ENCODE results near the gene NAPB. TPM values are rescaled to one million over a fixed set of nuclear protein-coding genes. Genes with fewer than 3 reads are reported as not detected.
A peak's percentile ranks its signal among the peaks of the same experiment; 100 is the strongest.

NAPB gene
- total RNA-seq, 1 donor from 2014 or later = 12.8 TPM

DNA sequence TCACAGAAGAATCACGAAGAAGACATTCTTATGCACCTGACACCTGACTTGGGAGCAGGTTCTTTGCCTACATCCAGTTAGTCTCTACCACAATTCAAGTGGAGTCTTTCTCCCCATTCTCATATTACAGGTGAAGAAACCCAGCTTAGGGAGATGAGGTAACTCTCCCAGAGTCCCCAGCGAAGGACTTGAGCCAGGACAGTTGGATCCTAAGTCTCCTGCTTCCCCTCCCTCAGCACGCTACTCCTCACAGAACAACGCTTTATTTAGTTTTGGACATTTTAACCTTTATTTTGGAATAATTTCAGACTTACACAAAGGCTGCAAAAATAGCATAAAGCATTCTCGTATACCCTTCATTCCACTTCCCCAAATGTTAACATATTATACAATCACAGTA is 17.4 kb upstream of the NAPB start:
- no peak for DNase-seq (ENCODE audit: low read depth)

DNA sequence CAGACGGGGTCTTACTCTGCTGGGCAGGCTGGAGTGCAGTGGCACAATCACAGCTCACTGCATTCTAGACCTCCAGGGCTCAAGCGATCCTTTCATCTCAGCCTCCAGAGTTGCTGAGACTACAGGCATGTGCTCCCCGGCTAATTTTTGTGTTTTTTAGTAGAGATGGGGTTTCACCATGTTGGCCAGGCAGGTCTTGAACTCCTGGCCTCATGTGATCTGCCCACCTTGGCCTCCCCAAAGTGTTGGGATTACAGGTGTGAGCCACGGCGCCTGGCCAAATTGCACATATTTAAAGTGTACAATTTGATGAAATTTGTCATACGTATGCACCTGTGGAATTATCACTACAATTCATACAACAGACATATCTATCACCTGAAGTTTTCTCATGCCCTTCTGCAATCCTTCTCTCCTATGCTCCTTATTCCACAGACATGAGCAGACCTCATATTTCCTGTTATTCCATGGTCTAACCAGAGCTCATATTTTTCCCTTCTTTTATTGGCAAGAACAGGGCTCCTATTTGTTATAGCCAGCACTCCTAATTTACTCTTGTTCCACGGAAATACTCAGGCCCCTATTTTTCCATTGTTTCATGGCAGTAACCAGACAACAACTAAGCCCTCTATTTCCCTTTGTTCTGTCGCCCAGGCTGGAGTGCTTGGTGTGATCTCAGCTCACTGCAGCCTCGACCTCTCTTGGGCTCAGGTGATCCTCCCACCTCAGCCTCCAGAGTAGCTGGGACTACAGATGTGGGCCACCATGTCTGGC is 16.0 kb upstream of the NAPB start:
- no peak for DNase-seq (ENCODE audit: low read depth)

- DNase-seq (ENCODE audit: low read depth) = no peak
Measured at GRCh38 chr20:23436681-23437080, 15.4 kb upstream of the NAPB start.

DNA sequence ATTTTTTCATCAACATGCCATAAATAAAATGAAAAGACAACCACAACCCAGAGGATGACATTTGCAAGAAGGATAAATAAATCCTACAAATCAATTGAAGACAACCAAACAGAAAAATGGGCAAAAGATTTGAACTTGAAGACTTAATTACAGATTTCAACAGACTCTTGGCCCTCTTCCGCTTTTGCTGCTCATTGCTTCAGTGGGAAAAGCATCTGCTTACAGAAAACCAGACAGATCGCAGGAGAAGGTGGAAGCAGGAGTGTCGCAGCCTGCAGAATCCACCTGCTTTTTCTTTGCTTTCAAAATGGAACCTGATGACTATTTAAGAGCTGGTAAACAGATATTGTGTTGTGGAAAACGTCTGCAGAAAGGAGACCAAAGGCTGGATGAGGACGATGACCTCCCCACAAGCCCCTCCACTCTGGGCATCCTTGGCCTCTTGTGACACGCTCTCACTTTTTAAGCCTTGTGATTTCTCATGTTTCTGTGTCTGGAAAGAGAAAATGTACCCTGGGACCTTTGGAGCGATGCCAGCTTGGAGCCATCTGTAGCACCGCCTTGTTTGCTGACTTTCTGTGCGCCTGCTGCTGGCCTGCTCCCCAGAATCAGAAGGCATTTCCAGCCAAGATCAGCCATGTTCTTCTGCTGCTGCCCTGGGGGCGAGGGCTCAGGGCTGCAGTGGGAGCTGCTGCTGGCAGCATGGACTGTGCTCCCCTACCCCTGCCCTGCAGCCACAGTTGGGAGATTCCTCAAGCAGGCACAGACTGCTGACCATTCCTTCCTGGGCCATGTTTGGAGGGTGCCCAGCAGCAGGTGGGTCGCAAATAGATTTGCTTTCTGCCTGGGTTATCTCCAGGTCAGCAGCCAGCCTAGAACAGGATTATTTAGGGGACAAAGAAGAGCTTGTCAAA is 14.6 kb upstream of the NAPB start:
- no peak for DNase-seq (ENCODE audit: low read depth)

GRCh38 chr20:23434521-23435313 is 13.4 kb upstream of the NAPB start:
- DNase-seq (ENCODE audit: low read depth) = no peak

- DNase-seq (ENCODE audit: low read depth) = no peak
Measured at GRCh38 chr20:23433628-23434027, 12.3 kb upstream of the NAPB start.

DNA sequence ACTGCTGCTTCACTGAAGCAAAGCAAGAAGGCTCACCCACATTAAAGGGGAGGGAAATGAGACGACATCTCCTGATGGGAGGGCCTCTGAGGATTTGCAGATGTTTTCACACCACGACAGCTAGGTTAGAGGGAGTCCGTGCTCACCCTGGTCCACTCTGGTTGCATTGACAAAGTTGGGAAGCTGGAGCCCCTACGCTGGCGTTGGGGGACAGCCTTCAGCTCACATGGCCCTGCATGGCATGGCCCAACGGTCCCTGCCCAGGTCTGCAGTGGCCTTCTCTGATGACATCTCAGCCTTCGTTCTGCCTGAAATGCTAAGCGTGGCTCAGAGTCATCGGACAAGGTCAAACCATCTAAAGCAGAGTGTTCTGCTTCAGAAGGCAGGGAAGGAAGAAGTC is 3.8 kb upstream of the NAPB start:
- DNase-seq (ENCODE audit: low read depth) = no peak

DNA sequence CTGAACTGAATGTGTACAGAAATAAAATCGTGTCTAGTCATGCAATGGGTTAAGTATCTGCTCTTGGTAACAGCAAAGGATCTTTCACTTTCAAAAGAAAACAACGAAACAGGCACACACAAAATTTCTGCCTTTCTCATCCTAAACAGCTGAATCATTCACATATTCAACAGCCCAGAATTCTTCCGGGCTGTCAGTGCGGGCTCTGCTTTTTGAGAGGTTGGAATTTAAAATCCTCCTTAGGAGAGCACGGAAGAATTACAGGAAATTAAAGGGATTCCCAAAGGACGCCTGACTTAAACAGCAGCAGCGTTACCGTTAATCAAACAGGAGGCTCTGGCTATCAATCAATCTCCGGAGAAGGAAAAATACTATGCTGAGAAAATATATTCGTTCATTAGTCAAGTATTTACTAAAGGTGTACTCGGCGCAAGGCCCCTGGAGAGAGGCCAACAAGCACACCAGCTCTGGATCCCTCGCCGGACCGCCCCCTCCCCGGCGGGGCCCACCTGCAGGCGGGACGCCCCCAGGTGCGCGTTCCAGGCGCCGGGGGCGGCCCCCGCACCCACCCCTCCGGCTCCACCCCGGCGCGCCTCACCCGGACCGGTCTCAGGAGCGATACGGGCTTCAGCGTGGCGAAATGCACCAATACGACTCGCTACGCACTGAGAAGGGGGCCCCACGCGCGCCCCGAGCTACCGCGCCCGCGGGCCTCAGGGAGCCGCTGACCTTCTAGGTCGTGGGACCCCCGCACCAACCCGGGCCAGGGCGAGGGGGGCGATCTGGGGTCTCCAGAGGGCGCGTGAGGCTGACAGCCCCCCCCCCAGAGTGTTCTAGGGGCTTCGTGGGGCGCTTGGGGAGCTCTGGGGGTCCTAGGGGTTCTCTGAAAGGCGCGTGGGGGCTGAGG is 1.0 kb downstream of the NAPB start:
- DNase-seq (ENCODE audit: low read depth) = peak; percentile 36

DNA sequence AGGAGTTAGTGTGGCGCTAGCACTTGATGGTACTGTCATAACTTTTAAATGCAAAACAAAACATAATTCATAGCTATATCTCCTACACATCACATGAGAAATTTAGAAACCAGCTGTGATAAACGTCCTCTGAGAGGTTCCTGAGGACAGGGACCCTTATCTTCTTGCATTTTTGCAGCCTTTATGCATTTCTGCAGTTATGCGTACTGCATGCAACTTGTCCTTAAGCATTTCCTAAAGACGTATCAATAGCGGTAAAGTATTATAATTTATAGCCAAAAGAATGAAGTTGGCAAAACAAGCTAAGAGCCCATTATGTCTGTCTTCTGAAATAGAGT is 1.7 kb downstream of the NAPB start:
- DNase-seq (ENCODE audit: low read depth) = no peak

DNA sequence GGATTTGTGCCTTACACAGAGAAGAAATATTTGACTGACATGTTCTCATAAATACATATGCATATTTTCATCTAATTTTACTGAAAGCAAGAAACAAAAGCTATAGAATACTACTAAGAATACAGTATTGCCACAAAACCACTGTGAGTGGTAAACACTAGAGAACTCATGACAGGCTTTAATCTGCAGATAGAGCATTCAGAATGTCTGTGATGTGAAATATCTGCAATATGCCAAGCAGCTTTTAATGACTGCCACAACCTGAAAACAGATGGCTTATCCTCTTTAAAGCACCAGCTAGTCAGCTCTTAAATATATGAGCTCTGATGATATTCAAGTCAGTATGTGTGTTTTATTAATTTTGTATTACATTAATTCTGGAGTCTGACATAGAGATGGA is 3.4 kb downstream of the NAPB start:
- no peak for DNase-seq (ENCODE audit: low read depth)

GRCh38 chr20:23415959-23416583 is 5.2 kb downstream of the NAPB start:
- DNase-seq (ENCODE audit: low read depth) = no peak

- DNase-seq (ENCODE audit: low read depth) = no peak
Measured at GRCh38 chr20:23415555-23415954, 5.7 kb downstream of the NAPB start.

DNA sequence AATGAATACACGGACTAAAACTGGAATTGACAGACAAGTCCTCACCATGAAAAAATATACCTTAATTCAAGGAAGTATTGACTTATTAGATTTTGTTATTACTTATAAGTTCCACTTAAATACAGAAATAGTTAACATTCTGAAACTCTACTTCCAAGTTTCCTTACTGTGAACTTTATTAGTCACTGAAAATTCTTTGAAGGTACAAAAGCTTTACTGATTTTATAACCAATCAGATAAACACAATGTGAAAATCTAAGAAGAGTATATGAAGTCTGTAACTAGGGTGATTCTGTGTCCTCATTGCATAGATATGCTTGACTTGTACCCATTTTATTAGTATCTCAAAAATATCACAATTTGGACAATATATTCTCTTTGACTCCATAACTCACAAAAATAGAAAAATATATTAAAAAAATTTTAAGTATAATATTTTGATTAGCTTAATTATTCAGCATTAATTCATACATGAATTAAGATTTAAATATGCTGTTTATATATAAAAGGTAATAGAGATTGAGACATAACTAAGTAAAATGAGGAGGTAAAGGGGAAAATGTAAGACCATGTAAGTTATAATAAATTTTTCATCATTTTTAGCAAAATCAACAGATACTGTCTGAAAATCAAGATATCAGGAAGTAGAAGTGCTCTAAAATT is 6.6 kb downstream of the NAPB start:
- no peak for DNase-seq (ENCODE audit: low read depth)

DNA sequence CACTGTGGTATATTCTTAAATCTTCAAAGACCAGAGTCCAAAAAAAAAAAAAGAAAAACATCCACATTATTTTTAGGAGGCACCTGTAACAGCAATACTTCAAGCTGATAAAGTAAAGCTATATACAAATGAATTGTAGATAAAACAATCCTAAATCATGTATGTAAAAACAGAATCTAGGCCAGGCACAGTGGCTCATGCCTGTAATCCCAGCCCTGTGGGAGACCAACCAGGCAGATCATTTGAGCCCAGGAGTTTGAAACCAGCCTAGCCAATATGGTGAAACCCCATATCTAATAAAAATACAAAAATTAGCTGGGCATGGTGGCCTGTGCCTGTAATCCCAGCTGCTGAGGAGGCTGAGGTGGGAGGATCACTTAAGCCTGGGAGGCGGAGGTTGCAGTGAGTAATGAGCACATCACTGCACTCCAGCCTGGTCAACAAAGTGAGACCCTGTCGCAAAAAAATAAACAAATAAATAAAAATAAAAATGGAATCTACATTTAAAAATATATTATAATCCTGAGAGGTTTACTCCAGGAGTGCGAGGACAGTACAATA is 7.3 kb downstream of the NAPB start:
- DNase-seq (ENCODE audit: low read depth) = no peak

DNA sequence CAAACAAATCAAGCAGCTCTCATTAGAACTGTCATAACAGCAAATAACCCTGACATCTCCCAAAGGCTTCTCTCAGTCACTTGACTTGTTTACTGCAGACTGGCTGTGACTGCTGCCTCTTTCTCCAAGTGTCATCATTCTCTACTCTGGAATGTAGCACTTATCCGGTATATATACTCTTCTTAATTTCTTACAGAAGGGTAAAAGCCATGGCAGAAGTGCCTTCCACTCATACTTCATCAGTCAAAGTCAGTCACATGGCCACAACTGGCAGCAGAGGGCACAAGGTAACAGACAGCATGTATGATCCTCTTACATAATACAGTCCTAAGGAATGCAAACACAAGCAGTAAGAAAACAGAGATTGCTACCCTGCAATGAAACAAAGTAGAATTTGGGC is 9.3 kb downstream of the NAPB start:
- no peak for DNase-seq (ENCODE audit: low read depth)

- no peak for DNase-seq (ENCODE audit: low read depth)
Measured at GRCh38 chr20:23410916-23411695, 10.2 kb downstream of the NAPB start.

DNA sequence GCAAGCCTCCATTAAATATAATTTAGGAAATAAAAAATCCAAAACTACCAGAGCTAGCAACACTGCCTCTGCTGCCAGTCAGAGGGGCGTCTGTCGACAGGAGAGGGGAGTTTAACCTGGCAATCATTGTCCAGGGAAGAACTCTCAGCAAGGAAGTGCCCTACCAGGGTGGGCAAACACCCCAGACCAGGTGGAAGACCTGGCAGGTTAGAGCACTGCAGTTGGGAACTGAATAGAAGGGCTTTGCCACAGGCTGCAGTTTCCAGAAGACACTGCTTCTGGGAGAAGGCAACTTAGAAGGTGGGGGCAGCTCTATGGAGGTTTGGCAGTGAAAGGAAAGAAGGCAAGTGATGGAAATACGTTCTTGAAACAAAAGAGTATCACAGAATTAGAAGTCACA is 11.5 kb downstream of the NAPB start:
- no peak for DNase-seq (ENCODE audit: low read depth)

DNA sequence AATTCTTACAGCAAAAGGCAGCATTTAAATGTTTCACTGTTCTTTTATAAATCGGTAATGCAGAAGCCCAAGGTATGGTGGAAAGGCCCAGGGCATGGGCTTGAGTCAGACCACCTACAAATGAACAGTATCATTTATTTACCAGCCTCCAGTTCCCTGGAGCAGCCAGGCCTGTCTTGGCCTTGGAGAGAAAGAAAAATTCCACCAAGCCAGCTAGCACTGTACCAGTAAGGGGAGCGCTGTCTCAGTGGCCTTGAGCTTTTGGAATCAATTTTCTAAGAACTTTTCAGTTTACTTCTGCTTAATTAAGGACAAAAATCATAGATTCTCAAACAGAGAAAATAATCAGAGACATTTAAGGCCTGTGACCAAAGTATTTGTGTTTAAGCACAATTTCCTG is 12.3 kb downstream of the NAPB start:
- no peak for DNase-seq (ENCODE audit: low read depth)

Measured in myocyte (in vitro differentiated cells).